Measurements from ENCODE around the gene OR10G3.
A peak's percentile ranks its signal among the peaks of the same experiment; 100 is the strongest.
"Not testable (repeated sequence)": the region's sequence is repeated elsewhere in the genome, so short reads cannot be mapped to it uniquely, and the experiment has no call there.

The OR10G3 gene

DNA sequence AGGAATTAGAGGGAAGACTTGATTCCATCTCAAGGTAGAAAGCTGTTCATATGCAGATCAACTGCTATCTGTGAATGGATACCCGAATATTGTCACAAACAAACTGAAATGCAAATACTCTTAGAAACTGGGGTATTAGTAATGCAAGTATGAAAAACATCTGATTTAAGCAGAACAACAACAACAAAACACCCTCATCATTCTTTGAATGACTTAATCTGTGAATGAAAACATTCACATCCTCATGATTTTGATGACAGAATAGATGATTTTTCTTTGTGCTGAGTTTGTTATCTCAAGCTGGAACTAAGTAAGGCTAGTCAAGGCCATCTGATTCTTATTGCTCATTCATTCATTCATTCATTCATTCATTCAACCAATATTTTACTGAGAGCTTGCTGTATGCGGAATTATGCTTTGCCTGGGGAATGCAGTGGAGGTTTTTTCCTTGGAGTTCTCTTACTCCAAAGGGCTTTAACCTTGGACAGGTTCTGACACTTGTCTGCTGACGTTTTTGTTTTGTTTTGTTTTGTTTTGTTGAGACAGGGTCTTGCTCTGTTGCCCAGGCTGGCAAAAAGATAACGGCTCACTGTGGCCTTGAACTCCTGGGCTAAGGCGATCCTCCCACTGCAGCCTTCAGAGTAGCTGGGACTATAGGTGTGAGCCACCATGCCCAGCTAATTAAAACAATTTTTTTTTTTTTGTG lies 23.3 kb downstream of the OR10G3 start:
- no peak for DNase-seq
- Histone ChIP-seq H3K4me1 (ENCODE audit: control insufficient read depth, low read depth, low read length) (no peaks in the 10 kb centered on the region), H2AK5ac (ENCODE audit: low read length) (no peak overlapping the region), H3K4me3 (ENCODE audit: low read length) (no peak overlapping the region), H3K4me2 (ENCODE audit: low read length) (no peak overlapping the region), H3K4ac (ENCODE audit: low read depth, low read length) (peak overlapping the region; percentile 59), H2BK5ac (ENCODE audit: low read length) (no peak overlapping the region), H3K9ac (ENCODE audit: low read length) (no peak overlapping the region), H3K79me2 (ENCODE audit: control insufficient read depth, insufficient read depth, low read length) (no peaks in the 10 kb centered on the region), H3K79me1 (ENCODE audit: low read length) (no peaks in the 10 kb centered on the region), H4K5ac (ENCODE audit: low read length) (no peak overlapping the region), H3K18ac (ENCODE audit: low read length) (no peak overlapping the region), H3K27me3 (ENCODE audit: insufficient read depth, low read length, poor library complexity) (no peaks in the 10 kb centered on the region), H4K8ac (ENCODE audit: low read depth, low read length) (no peak overlapping the region), H2BK15ac (replicated peaks; ENCODE audit: low read depth) (peak overlapping the region; percentile 47), H3K56ac (ENCODE audit: low read length) (peak overlapping the region; percentile 71), H3K27ac (ENCODE audit: low read depth, low read length) (peak overlapping the region; percentile 85), H3K23ac (ENCODE audit: low read length) (no peak overlapping the region), H2BK120ac (ENCODE audit: low read depth, low read length) (no peak overlapping the region), H3K36me3 (ENCODE audit: control insufficient read depth, insufficient read depth, low read length) (no peaks in the 10 kb centered on the region)
- WGBS (ENCODE audit: extremely low coverage, insufficient coverage, low lambda C conversion rate), result no CpG with 5 or more reads among the region's 5 CpGs

GRCh38 chr14:21553266-21553665 lies 26.6 kb downstream of the OR10G3 start:
- H3K18ac ChIP-seq (ENCODE audit: low read length), result peak overlapping the region; percentile 28
- no peak overlapping the region for H3K4me3 ChIP-seq (ENCODE audit: low read length)
- H3K56ac ChIP-seq (ENCODE audit: low read length), result no peak overlapping the region
- no peak overlapping the region for H3K9ac ChIP-seq (ENCODE audit: low read length)
- H3K79me2 ChIP-seq (ENCODE audit: control insufficient read depth, insufficient read depth, low read length), result no peaks in the 10 kb centered on the region
- H3K4me1 ChIP-seq (ENCODE audit: control insufficient read depth, low read depth, low read length), result no peaks in the 10 kb centered on the region
- no peak overlapping the region for H4K5ac ChIP-seq (ENCODE audit: low read length)
- H3K4me2 ChIP-seq (ENCODE audit: low read length), result no peak overlapping the region
- no peak overlapping the region for H3K23ac ChIP-seq (ENCODE audit: low read length)
- H3K4ac ChIP-seq (ENCODE audit: low read depth, low read length), result no peak overlapping the region
- no peak overlapping the region for H4K8ac ChIP-seq (ENCODE audit: low read depth, low read length)
- H3K36me3 ChIP-seq (ENCODE audit: control insufficient read depth, insufficient read depth, low read length), result no peaks in the 10 kb centered on the region
- H2AK5ac ChIP-seq (ENCODE audit: low read length), result no peak overlapping the region
- H3K79me1 ChIP-seq (ENCODE audit: low read length), result no peaks in the 10 kb centered on the region
- H3K27me3 ChIP-seq (ENCODE audit: insufficient read depth, low read length, poor library complexity), result no peaks in the 10 kb centered on the region
- H2BK15ac ChIP-seq (replicated peaks; ENCODE audit: low read depth), result no peak overlapping the region
- H3K27ac ChIP-seq (ENCODE audit: low read depth, low read length), result no peak overlapping the region
- no peak overlapping the region for H2BK120ac ChIP-seq (ENCODE audit: low read depth, low read length)
- WGBS (ENCODE audit: extremely low coverage, insufficient coverage, low lambda C conversion rate), result no CpG with 5 or more reads among the region's 3 CpGs
- peak; percentile 55 for DNase-seq
- no peak overlapping the region for H2BK5ac ChIP-seq (ENCODE audit: low read length)

DNA sequence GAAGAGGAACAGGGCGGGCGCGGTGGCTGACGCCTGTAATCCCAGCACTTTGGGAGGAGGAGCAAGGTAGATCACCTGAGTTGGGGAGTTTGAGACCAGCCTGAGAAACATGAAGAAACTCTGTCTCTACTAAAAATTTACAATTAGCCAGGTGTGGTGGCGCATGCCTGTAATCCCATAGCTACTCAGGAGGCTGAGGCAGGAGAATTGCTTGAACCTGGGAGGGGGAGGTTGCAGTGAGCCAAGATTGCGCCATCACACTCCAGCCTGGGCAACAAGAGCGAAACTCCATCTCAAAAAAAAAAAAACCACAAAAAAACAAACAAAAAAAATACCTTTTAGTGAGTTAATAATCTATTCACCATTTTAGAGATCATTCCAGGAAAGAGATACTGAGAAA lies 35.3 kb downstream of the OR10G3 start:
- DNase-seq; H3K27me3 ChIP-seq (ENCODE audit: insufficient read depth, low read length, poor library complexity); H2BK120ac ChIP-seq (ENCODE audit: low read depth, low read length); H3K56ac ChIP-seq (ENCODE audit: low read length); H2BK15ac ChIP-seq (replicated peaks; ENCODE audit: low read depth); H3K18ac ChIP-seq (ENCODE audit: low read length); H3K4me2 ChIP-seq (ENCODE audit: low read length); H2BK5ac ChIP-seq (ENCODE audit: low read length); H3K79me2 ChIP-seq (ENCODE audit: control insufficient read depth, insufficient read depth, low read length); H3K4me1 ChIP-seq (ENCODE audit: control insufficient read depth, low read depth, low read length); H3K9ac ChIP-seq (ENCODE audit: low read length); H4K5ac ChIP-seq (ENCODE audit: low read length); H2AK5ac ChIP-seq (ENCODE audit: low read length); H3K4me3 ChIP-seq (ENCODE audit: low read length); H3K79me1 ChIP-seq (ENCODE audit: low read length); H3K23ac ChIP-seq (ENCODE audit: low read length); H3K27ac ChIP-seq (ENCODE audit: low read depth, low read length); H3K36me3 ChIP-seq (ENCODE audit: control insufficient read depth, insufficient read depth, low read length): not testable (repeated sequence)
- WGBS (ENCODE audit: extremely low coverage, insufficient coverage, low lambda C conversion rate), result no CpG with 5 or more reads among the region's 7 CpGs
- Histone ChIP-seq H4K8ac (ENCODE audit: low read depth, low read length) (peak overlapping the region; percentile 56), H3K4ac (ENCODE audit: low read depth, low read length) (peak overlapping the region; percentile 95)

DNA sequence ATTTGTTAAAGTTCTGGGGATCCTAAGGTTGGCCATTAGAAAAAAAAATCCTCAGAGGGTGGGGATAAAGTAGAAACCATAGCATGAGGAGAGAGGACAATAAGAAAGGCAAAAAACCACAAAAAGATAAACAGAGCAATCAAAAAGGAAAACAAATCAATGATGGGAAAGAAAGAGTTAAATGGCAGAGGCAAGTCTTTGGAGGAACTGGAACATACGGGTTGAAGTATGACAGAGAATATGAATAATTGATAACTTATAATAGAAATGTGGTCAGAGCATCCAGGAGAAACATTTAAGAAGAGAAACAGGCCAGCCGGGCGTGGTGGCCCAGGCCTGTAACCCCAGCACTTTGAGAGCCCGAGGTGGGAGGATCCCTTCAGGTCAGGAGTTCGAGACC lies 35.9 kb downstream of the OR10G3 start:
- Histone ChIP-seq H3K27me3 (ENCODE audit: insufficient read depth, low read length, poor library complexity) (no peaks in the 10 kb centered on the region), H3K4ac (ENCODE audit: low read depth, low read length) (peak overlapping the region; percentile 95), H3K27ac (ENCODE audit: low read depth, low read length) (no peak overlapping the region), H3K4me2 (ENCODE audit: low read length) (no peak overlapping the region), H3K9ac (ENCODE audit: low read length) (no peak overlapping the region), H3K23ac (ENCODE audit: low read length) (no peak overlapping the region), H2BK5ac (ENCODE audit: low read length) (no peak overlapping the region), H4K8ac (ENCODE audit: low read depth, low read length) (no peak overlapping the region), H3K56ac (ENCODE audit: low read length) (peak overlapping the region; percentile 34), H2BK120ac (ENCODE audit: low read depth, low read length) (peak overlapping the region; percentile 36), H2BK15ac (replicated peaks; ENCODE audit: low read depth) (no peak overlapping the region), H3K36me3 (ENCODE audit: control insufficient read depth, insufficient read depth, low read length) (no peaks in the 10 kb centered on the region), H3K79me2 (ENCODE audit: control insufficient read depth, insufficient read depth, low read length) (no peaks in the 10 kb centered on the region), H4K5ac (ENCODE audit: low read length) (no peak overlapping the region), H3K4me3 (ENCODE audit: low read length) (no peak overlapping the region), H3K18ac (ENCODE audit: low read length) (no peak overlapping the region), H3K4me1 (ENCODE audit: control insufficient read depth, low read depth, low read length) (peaks cover 3% of the 10 kb centered on the region), H3K79me1 (ENCODE audit: low read length) (no peaks in the 10 kb centered on the region), H2AK5ac (ENCODE audit: low read length) (no peak overlapping the region)
- DNase-seq, result no peak
- WGBS (ENCODE audit: extremely low coverage, insufficient coverage, low lambda C conversion rate), result no CpG with 5 or more reads among the region's 5 CpGs

GRCh38 chr14:21543521-21543960 lies 36.3 kb downstream of the OR10G3 start:
- WGBS (ENCODE audit: extremely low coverage, insufficient coverage, low lambda C conversion rate), result no CpG with 5 or more reads among the region's 7 CpGs
- peak; percentile 83 for DNase-seq
- H2BK15ac ChIP-seq (replicated peaks; ENCODE audit: low read depth), result no peak overlapping the region
- H3K4me2 ChIP-seq (ENCODE audit: low read length), result no peak overlapping the region
- no peak overlapping the region for H3K27ac ChIP-seq (ENCODE audit: low read depth, low read length)
- no peaks in the 10 kb centered on the region for H3K79me1 ChIP-seq (ENCODE audit: low read length)
- H3K56ac ChIP-seq (ENCODE audit: low read length), result peak overlapping the region; percentile 17
- H3K4ac ChIP-seq (ENCODE audit: low read depth, low read length), result no peak overlapping the region
- H3K4me3 ChIP-seq (ENCODE audit: low read length), result no peak overlapping the region
- H3K18ac ChIP-seq (ENCODE audit: low read length), result no peak overlapping the region
- no peak overlapping the region for H2BK5ac ChIP-seq (ENCODE audit: low read length)
- no peak overlapping the region for H4K5ac ChIP-seq (ENCODE audit: low read length)
- H3K9ac ChIP-seq (ENCODE audit: low read length), result no peak overlapping the region
- H2AK5ac ChIP-seq (ENCODE audit: low read length), result no peak overlapping the region
- H3K23ac ChIP-seq (ENCODE audit: low read length), result no peak overlapping the region
- peaks cover 6% of the 10 kb centered on the region for H3K4me1 ChIP-seq (ENCODE audit: control insufficient read depth, low read depth, low read length)
- no peak overlapping the region for H4K8ac ChIP-seq (ENCODE audit: low read depth, low read length)
- no peaks in the 10 kb centered on the region for H3K36me3 ChIP-seq (ENCODE audit: control insufficient read depth, insufficient read depth, low read length)
- peak overlapping the region; percentile 51 for H2BK120ac ChIP-seq (ENCODE audit: low read depth, low read length)
- no peaks in the 10 kb centered on the region for H3K27me3 ChIP-seq (ENCODE audit: insufficient read depth, low read length, poor library complexity)
- no peaks in the 10 kb centered on the region for H3K79me2 ChIP-seq (ENCODE audit: control insufficient read depth, insufficient read depth, low read length)
